GM18870 (cell line): ENCODE data around the gene BLACAT1.
"Not testable (repeated sequence)": the region's sequence is repeated elsewhere in the genome, so short reads cannot be mapped to it uniquely, and the experiment has no call there.

ENCODE experiments used
- ATAC-seq: cut with Tn5 transposase; IDR thresholded peaks from one replicate; pipeline ENCODE4 v1.9.1; 2021; ENCODE audit warnings: moderate library complexity; ENCODE audit not compliant: unreplicated experiment

The BLACAT1 gene

GRCh38 chr1:205484985-205485967, 29.4 kb upstream of the BLACAT1 start:
- ATAC-seq = no peak

- no peak for ATAC-seq
Measured at GRCh38 chr1:205483372-205483771, 27.5 kb upstream of the BLACAT1 start.

GRCh38 chr1:205482587-205482986, 26.7 kb upstream of the BLACAT1 start:
- not testable (repeated sequence) for ATAC-seq

GRCh38 chr1:205481629-205482151, 25.8 kb upstream of the BLACAT1 start:
- ATAC-seq = no peak

GRCh38 chr1:205481218-205481617, 25.4 kb upstream of the BLACAT1 start:
- ATAC-seq = no peak

- ATAC-seq = peak; percentile 48
Measured at GRCh38 chr1:205480349-205480985, 24.6 kb upstream of the BLACAT1 start.

GRCh38 chr1:205478985-205479384, 23.1 kb upstream of the BLACAT1 start:
- not testable (repeated sequence) for ATAC-seq

- ATAC-seq = no peak
Measured at GRCh38 chr1:205477759-205478247, 22.0 kb upstream of the BLACAT1 start.

GRCh38 chr1:205477121-205477758, 21.4 kb upstream of the BLACAT1 start:
- ATAC-seq = no peak

GRCh38 chr1:205476648-205477047, 20.8 kb upstream of the BLACAT1 start:
- ATAC-seq = no peak

- no peak for ATAC-seq
Measured at GRCh38 chr1:205475855-205476254, 20.0 kb upstream of the BLACAT1 start.

GRCh38 chr1:205474571-205474970, 18.7 kb upstream of the BLACAT1 start:
- no peak for ATAC-seq

GRCh38 chr1:205473966-205474365, 18.1 kb upstream of the BLACAT1 start:
- ATAC-seq = no peak

- no peak for ATAC-seq
Measured at GRCh38 chr1:205473475-205473874, 17.6 kb upstream of the BLACAT1 start.

GRCh38 chr1:205472737-205473441, 17.0 kb upstream of the BLACAT1 start:
- no peak for ATAC-seq

- no peak for ATAC-seq
Measured at GRCh38 chr1:205470131-205470530, 14.3 kb upstream of the BLACAT1 start.

GRCh38 chr1:205466595-205467220, 10.9 kb upstream of the BLACAT1 start:
- no peak for ATAC-seq

- ATAC-seq = no peak
Measured at GRCh38 chr1:205465392-205465791, 9.5 kb upstream of the BLACAT1 start.

- no peak for ATAC-seq
Measured at GRCh38 chr1:205458777-205459566, 3.1 kb upstream of the BLACAT1 start.
